NK-92 (cell line): ENCODE results near the gene SIM2.

Source experiments
- DNase-seq: peaks from one replicate; lab custom pipeline; 2025; ENCODE audit not compliant: unreplicated experiment; lab: John Stamatoyannopoulos, UW

The SIM2 gene

DNA sequence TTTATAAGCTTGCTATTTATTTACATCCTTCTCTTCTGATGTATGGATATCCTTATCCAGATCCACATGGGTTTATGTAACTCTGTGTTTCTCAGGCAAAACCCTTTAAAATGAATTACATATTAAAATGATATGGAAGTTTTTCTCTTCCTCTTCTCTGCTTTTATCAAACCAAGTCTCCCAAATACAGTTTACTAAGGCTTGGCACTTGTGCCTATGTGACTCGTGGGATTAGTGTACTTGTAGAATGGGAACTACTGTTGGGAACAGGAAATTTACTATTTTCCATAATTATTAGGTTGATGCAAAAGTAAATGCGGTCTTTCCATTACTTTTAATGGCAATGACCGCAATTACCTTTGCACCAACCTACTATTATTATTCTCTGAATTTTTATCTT, 14.8 kb downstream of the SIM2 start:
- no peak for DNase-seq

DNA sequence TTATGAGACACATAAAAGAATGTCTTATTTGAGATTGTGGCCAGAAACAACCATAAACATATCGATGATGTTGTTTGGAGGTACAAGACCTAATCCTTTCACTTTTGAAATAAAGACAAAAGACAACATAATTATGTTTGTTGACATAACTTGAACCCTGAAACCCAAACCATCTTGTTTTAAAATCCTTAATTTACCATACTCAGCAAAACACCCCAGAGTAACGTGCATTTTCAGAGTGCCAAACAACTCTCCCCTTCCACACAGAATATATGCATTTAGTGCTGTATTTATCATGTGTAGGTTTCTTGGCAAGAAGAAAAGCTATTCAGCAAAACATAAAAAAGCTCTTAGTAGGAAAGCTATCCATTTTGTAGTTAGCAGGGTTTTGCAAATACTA, 17.5 kb downstream of the SIM2 start:
- DNase-seq, result no peak

DNA sequence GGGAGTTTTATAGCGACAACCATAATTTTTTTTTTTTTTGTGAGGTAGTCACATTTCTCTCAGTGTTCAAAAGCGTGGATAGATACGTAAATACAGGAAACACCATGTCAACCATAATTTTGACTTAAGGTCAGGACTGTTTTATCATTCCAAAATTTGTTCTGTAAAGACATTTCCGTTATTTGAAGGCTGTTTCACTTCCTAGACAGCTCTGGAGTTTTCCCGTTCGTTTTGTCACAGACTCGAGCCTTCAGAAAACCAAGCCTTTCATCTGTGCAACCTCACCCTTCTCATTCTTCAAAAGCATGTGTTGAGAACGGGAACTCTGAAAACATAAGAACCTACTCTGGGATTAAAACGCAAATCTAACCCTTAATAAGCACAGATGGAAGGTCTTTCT, 17.9 kb downstream of the SIM2 start:
- DNase-seq, result no peak

DNA sequence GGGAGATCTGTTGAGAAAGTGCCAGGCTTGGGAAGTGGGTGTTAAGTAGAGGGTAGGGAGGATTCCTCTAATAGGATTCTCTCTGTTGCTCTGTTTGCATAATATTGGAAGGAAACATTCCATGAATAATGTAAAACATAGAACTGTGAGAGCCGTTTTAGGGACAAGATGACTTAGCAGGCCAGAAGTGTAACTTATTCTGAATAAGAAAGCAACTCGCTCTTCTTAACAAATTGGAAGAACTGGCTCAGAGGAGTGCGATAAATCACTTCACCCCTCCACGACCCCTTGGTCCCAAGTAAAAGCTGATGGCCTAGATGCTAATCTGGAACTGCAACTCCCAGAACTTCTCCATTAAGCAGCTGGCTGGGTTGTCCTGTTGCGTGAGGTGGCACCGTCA, 19.1 kb downstream of the SIM2 start:
- DNase-seq, result no peak

DNA sequence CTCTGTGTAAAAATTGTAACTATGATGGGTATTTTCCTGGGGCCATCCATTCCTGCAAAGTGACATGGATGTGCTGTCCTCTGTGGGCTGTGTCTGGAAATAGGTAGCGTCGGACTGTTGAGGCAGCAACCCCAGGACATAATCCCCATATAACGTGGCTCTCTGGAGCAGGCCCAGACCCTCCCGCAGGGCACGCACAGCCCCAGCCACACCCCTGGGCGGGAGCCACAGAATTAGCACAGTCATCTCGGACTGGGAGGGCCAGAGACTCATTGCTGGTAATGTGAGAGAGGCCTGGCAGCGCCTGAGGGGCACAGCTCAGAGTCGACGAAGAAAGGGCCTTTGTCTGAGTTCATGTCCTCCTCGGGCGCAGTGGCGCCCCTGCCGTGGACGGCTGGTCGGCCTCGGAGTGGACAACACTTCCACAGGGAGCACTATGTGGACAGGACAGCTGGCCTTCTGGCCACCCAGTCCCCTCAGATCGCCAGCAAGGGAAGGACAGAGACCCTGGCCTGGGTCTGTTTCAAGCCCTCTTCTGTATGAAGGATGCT, 20.1 kb downstream of the SIM2 start:
- DNase-seq, result no peak

DNA sequence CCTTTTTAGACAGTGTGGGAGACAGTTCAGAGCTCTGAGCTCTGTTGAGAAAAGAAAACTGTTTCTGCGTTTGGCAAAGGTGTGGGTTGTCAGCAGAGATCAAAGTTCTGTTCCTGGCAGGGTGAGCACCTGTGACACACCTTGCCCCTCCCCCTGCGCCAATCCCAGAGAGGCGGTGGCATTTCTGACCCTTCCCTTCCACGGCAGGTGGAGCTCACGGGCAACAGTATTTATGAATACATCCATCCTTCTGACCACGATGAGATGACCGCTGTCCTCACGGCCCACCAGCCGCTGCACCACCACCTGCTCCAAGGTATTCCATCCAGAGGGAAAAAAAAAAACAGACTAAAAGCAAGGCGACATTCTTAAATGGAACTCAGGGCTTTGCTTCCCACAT, 20.7 kb downstream of the SIM2 start:
- no peak for DNase-seq

DNA sequence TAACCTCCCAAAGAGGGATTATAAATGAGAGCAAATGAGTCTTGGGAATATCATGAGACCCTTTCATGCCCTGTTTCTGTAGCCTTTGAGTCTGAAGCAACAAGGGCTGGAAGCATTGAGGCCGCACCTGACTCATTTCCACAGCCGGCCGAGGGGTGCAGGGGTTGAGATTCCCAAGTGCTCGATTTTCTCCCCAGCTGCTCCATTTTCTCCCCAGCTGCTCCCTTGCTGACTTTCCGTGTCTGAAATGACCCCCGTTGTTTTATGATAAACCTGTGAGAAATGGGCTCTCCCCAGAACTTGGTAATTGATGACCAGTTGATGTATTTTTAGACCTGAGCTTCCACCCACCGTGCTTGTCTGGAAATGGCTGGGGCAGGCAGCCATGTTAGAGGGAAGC, 22.9 kb downstream of the SIM2 start:
- DNase-seq, result no peak

DNA sequence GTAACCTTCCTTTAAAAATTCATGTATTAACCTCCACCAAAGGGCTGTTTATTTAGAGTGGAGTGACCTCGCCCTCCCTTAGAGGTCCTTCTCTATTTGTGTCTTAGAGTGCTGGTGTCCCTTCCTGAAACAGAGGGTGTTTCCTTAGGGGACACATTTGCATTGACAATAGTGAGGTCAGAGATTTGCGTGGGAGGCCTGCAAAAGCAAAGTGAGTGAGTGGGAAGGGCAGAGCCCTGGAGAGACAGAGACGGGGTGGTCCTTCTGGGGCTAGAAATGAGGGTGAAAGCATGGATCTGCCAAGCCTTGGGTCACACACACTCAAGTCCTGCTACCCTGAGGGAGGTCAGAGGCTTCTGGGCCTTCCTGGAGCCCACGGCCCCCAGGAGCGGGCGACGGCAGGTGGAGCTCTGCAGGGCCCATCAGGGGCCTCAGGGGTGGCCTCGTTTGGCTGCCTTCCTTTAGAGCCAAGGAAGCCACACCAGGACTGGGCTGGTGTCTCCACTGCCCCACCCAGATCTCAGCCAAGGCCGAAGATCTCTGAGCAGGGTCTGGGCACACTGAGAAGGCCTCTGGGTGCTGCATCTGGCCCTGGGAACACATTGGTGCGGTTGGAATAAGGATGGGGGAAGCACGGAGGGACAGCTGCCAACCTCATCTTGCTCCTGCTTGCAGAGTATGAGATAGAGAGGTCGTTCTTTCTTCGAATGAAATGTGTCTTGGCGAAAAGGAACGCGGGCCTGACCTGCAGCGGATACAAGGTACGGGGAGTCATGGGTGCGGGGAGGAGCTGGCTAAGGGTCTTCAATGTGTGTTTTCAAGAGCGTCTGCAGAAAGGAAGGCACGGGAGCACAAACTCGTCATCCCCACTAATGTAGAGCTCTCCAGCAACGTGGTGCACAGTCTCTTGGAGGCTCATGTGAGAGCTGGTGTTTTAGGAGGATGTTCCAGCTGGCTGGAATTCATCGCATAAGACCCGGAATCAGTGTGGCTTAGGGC, 23.8 kb downstream of the SIM2 start:
- no peak for DNase-seq

DNA sequence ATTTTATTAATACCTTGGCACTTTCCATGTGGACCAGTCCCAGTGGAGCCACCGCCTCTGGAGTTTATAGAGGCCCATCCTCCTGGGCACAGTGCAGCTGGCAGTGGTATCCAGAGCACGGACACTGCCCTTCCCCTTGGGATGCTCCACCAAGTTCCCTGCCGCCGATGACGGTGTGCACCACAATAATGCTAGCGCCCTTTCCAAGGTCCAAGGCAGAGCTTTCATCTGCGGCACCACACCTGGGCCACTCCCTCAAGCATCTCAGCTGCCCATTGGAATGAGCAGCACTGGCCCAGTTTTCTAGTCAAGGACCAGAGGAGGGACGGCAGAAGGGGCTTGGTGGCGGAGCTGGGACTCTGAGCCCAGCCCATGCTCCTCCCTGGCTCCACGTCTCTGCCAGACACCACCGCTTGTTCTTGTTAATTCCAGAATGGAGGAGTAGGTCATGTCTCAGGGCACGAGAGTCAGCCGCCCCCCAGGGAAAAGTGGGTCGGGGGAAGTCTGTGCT, 24.5 kb downstream of the SIM2 start:
- DNase-seq, result no peak

DNA sequence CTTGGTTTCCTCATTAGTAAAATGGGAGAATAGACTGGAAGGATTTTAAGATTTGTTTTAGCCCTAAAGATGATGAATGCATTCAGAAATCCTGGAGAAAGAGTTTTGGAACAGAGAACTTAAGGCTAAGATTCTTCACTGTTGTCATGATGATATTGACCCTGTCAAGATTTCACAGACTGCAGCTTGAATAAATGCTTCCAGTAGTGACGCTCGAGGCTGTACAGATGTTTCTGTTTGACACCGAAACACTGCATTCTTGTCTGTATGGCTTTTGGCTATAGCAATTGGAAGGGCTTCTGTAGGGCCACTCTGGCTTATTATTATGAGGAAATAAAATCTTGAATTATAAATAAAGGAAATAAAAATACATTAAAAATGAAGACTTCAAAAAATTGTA, 25.7 kb downstream of the SIM2 start:
- no peak for DNase-seq

DNA sequence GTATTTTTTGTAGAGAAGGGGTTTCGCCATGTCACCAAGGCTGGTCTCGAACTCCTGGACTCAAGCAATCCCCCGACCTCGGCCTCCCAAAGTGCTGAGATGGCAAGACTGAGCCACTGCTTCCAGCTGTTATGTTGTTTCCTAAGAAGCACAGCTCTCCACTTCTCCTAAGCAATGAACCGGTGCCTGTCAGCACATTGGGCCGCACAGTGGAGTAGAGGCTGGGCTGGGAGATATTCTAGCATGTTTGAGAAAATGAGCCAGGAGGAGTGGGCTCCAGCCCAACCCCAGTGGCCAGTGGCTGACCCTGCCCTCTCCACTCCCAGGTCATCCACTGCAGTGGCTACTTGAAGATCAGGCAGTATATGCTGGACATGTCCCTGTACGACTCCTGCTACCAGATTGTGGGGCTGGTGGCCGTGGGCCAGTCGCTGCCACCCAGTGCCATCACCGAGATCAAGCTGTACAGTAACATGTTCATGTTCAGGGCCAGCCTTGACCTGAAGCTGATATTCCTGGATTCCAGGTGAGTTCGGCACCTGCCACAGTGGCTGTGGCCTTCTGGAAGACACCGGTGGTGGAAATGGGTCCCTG, 27.0 kb downstream of the SIM2 start:
- DNase-seq, result no peak

DNA sequence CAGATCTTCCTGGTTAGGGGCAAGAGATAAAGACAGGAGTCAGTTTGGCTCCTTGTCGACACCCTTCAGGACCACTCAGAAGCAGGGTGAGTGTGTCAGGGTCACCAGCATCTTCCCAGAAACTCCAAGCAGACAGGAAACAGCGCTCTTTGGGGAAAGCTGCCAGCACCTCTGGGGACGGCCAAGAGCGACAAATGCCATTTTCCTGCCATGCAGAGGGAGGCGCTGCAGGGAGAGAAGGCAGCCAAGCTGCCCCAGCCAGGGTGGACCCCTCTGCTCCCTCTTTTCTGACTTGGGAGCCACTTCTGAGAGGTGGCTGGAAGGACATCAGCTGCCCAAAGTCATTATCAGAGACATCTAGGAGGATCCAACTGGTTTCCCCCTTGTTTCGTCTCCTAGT, 29.0 kb downstream of the SIM2 start:
- DNase-seq, result no peak

DNA sequence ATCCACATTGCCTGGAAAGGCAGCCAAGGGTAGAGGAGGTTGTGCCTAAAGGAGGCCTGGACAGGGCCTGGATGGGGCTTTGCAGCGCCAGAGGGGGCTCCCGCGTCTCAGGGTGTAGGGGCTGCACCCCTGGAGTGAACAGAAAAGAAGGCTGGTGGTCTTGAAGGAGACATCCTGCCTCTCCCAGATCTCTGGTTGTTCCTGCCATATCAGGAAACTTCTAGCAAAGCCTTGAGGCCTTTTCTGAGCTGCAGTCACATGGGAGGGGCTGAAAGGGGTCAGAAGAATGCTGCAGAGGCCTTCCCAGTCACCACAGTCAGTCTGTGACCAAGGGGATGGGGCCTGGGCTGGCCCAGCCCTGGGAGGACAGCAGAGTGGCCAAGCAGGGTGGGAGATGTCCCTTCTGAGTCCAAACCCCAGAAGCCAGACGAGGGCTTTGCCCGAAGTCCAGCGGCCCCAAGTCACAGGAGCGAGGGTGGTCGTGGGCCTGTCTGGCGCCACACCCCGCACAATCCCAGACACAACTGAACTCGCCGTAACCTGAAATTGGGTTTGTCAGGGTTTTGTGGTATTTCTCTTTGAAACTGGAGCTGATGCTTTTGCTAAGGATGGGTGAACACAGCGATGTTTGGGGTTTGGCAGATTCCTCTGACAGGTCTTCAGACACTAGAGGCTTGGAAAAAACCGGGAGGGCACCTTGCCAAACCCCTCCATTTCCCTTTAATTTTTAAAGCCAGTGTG, 29.6 kb downstream of the SIM2 start:
- DNase-seq, result no peak

DNA sequence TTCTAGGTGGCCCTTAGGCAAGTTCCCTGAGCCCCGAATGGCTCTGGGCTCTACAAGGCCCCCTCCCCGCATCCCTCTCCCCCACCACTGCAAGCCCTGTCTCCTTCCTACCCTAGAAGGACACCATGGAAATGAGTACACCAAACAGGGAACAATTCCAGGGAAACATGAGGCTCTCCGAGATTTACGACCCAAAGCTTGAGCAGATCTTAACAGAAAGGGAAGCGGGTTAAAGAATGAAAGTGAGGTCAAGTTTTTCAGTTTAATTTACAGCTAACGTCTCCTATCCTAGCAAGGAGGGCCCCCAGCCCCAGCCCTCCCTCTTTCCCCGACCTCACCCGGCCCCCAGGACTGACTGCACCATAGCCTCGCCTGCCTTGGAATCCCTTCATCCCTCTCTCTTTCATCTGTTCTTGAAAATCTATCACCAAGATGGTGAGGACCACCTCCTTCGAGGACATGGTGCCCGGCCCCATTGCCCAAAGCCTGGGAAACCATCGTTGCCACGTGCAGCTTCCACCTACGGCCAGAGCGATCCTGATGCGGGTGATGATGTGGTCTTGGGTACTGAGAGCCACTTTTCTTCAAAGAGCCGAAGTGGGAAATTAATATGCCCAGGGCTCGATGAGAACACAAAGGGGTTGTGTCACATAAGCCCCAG, 30.5 kb downstream of the SIM2 start:
- DNase-seq, result no peak

DNA sequence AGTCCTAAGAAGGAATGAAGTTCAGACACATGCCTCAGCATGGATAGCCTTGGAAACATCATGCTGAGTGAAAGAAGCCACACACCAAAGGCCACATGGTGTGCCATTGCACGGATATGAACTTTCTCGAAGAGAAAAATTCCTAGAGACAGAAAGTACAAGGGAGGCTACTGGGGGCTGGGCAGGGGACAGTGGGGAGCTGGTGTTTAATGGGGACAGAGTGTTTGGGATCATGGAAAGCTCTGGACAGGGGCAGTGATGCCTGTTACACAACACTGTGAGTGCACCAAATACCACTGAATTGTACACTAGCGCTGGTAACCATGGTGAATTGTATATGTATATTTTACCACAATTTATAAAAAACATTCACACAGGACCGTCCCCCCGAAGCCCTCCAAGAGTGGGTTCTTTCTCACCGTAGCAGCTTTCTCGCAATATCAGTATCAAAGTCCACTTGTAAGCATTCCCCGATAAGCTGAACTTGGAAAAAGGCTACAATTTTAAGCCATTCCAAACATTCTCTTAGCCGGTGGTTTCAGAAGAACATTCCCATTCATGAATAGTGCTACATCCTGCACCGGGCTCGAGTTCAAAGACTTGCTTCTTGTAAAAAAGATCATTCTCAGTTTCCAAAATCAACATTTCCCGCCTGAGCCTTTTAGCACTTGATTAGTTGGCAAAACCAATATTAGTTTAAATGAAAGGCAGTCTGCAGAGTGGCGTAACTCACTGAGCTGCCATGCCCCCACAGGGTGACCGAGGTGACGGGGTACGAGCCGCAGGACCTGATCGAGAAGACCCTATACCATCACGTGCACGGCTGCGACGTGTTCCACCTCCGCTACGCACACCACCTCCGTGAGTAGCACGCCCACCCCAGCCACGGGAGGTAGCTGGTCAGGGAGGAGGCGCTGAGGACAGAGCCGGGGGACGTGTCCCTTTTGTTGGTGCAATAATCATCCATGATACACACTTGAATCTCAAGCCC, 31.7 kb downstream of the SIM2 start:
- DNase-seq, result no peak

DNA sequence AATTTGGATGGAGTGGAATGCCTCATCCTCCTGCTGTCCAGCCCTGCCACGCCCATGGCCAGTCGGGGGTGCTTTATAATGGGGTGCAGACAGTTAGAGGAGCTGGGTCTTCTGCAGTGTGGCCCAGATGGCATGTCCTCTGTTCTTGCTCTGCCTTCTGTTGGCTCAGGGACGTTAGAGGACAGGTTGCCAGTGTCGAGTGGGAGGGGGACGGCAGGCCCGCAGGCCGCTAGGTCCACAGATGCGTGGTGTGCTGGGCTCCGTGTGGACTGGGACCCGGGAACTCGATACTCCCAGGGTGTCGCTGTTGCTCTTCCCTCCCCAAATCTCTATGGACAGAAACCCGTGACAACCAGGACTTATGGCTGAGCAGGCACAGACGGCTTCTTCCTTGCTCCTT, 33.3 kb downstream of the SIM2 start:
- no peak for DNase-seq

DNA sequence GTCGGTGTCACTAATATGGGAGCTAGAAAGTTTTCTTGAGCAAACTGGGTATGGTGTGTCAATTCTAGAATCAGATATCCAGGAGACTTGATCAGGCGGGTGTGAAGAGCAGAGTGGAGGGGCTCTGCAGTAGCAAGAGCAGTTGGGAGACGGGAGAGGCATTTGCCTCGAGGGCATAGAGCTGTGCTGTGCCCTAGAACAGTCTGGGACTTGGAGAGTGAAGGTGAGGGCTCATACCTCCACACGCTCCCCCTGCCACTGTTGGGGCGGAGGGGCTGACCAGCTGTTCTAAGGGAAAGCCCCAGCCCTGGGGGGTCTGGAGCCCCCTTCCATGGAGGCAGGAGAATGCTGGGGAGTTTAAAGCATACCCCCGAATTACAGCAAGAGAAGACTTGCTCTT, 33.8 kb downstream of the SIM2 start:
- no peak for DNase-seq

DNA sequence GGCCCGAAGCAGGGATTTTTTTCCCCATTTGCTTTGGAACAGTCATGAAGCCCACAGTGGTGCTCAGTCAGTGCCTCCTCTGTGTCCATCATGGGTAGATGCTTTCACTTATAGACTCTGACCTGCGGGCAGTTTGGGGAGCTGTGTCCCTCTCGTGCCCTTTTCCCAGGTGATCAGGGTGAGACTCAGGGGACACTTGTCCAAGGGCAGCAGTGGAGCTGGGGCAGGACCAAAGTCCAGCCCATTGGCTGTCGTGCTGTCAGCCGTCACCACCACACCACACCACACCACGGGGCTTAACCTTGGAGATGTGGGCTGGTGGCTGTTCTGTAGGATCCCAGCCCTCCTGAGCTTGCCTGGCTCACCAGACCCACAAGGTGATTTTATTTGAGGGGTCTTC, 34.9 kb downstream of the SIM2 start:
- DNase-seq, result no peak

DNA sequence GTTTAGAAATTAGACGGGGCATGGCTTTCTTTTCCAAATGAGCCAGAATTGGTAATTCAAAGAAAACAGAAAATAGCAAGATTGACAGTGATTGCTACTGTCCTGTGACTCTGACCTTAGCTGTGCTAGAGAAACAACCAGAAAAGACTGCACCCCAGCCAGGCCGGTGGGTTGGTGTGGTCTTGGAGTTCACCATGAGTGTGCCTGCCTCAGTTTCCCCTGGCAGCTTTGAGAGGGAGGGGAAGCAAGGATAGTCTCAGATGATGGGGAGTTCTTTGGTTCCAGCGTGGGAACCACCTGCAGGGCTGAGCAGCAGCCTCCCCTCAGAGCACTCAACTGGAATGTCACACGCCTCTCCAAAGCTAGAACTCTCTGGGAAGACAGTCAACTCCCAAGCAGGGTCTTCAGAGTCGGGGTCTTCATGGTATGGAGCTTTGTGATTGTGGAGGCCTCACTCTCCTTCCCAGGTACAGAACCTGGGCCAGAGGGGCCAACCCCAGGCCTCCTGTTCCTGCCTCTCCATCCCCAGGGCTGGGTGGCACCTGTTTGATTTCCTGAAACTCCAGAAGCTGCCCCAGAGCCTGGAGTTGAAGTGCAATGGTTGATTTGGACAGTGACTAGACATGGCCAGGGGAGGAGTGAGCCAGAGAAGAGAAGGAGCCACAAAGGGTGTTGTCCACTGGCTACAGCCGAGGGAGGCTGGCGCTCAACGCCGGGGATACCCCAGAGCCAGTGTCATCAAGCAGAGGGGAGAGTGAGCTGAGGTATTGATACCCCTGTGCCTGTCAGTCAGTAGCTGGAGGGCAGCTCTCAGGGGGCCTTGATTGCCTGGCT, 35.7 kb downstream of the SIM2 start:
- no peak for DNase-seq
